ENCODE results near the gene TLX3.
"Not testable (repeated sequence)": the region's sequence is repeated elsewhere in the genome, so short reads cannot be mapped to it uniquely, and the experiment has no call there.

Gene TLX3

DNA sequence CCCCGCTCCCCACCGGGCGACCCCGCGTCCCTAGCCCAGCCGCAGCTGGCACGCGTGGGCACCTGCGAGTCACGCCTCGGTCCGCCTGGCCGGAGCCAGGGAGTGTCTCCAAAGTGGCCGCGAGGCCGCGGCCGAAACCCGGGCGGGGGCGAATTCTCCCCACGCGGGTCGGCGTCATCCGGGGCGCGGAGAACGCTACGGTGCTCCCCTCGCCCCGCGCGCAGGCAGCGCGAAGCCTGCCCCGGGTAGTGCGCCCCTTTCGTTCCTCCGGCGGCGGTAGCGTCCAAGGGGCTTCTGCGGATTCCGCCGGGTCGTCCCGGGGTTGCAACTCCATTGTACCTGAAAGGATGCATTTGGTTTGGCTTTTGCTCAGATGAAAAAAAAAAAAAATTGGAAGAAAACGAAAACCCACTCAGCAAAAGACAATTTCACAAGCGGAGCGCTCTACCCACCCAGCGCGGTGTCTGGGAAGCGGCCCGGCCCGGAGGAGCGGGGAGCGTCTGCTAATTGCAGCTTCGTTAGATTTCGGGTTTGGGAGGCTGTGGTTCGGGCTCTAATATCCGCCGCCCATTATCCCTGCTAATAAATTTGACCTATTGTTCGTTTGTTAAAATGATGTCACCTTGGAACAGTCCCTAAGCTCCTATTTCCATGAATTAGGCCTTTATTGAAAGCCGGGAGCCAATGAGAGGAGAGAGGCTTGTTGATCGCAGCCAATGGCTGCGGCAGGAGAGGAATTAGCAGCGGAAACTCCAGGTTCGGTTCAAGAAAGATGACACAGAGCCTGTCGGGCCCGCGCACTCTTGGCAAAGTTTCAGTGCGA, at the start of gene TLX3:
Gene TLX3, plus strand, starts transcription at position 796 of the 823 bp plus-strand sequence. CDS start 118 bp downstream, outside the sequence.
- no peak for DNase-seq

DNA sequence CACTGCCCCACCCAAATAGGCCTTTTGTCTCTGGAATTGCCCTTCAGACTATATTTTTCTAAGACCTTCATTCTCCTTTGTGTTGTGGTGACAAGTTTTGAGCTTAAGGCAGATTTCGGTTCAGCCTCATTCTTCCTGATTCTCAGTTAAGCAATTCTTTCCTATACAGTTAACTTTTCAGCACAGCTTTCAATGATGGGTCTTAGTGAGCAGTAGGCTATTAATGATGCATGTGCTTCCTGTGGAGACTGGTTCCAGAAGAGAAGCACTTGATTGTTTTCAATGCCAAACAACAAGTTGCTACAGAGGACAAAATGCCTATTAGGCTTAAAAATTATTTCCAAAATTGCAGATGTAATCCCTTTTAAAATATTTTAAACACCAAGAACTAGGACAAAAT, 47.7 kb upstream of the TLX3 start:
- DNase-seq: no peak

DNA sequence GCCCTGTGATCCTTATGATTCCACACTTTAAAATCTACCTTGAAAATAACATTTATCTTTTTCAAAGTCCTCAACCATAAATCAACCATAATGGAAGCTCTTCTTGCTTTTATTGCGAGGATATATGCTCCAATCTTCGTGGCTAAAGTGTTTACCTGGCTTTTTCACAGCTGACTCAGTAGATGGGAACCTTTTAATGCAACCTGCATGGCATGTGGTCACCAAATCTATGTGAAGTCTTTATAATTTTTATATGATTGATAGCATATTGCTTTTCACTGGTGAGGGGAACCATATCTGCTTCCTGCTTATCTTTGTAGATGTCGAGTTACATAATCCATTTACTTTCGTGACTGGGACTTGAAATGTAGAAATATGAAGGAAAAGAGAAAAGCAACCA, 47.1 kb upstream of the TLX3 start:
- DNase-seq: no peak

DNA sequence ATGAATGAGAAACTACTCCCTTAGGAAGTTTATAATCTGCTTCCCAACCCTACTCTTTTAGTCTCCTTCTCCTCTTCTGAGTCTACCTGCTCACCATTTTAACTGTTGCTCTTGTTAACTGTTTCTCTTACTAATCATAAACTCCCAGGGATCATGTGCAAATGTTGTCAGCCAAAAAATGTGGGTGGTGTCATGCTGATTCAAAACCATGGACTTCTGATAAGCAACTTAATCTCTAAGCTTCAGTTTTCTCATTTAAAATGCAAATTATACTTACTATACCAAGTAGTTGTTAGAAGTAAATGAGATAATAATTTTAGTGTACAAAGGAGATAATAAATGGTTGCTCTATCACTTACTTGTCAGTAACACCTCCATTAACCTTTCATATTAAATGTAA, 45.9 kb upstream of the TLX3 start:
- no peak for DNase-seq

DNA sequence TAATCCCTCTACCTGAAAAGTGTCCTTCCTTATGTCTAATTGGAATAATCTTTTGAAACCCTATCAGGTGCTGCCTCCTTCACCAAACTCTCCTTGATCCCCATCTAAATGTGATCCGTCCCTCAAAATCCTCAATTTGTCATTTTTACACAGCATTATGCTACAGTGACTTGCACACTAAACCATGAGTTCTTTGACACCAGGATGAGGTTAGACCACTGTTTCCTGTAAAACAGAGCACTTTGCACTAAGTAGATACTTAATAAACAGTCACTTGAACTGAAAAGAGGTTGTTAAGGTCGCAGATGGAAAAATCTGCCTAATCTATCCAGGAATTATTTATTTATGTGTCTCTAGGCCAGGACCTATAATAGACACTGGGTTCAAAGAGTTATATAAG, 44.2 kb upstream of the TLX3 start:
- no peak for DNase-seq

DNA sequence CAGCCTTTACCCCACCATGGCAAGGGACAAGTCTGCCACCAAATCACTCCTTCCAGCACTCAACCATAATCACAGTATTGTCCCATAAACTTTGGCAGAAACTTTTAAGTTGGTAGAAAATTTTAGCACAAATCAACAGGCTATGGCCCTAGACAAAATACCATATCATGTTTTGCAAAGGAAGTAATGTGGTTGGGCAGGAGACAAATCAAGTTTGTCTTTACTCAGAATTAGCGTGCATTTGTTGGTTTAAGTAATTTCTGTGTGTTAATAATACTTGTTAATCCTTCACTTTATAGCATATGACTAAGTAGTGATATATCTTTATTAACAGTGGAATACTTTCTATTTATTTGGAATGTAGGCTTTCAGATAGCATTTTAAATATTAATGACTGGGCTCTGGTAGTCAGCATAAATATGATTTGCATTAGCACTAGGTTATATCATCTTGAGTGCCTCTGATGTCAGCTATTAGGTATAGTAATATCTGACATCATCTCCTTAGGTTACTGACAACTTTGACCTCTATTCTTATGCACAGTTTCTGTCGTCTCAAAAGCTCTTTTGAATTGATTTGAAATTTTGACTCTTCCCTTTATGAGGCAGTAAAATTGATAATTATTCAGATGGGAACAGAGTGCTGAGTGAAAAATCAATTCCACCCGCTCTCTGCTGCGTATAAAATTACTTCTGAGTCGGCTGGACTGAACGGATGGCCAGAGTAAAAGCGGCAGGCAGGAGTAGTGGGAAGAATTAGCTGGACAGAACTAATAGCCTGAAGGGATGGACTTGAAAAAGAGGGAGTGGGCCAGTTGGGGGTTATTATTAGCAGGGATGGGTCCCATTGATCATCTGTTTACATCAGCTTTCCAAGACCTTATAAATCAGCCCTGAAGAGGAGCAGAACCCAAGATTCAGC, 40.1 kb upstream of the TLX3 start:
- DNase-seq: no peak

DNA sequence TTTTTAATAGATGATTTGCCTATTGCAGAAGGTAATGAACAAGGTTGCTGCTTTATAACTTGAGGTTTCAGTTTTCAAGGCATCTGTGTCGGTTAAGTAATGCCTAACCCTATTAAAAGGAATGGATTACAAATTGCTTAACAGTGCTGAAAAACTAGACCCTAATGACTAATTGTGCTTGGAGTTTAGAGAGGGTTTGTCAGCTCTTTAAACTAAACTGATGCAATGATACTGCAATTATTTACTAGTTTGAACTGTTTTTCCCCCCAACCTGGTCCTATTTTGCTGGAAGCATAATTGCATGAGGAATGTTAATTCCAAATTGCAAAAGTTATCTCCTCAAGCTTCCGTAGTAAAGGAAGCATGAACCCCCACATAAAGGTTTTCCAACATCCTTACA, 39.3 kb upstream of the TLX3 start:
- no peak for DNase-seq

DNA sequence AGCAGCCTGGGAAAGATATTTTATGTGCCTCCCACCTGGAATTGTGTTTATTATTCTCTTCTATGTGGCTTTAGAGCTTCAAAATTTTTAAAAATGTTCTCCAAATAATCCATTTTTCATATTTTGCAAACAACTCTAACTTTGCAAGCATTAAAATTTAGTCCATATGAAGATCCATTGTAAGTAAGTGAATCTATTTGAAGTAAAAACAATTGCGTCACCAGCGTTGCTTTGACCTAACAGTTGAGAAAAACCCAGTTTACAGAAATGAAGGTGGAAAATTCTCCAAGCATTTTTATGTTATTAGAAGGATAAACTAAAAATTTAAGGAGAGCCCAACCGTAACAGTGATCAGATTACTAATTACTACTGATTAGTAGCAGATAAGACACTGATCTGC, 38.9 kb upstream of the TLX3 start:
- no peak for DNase-seq

DNA sequence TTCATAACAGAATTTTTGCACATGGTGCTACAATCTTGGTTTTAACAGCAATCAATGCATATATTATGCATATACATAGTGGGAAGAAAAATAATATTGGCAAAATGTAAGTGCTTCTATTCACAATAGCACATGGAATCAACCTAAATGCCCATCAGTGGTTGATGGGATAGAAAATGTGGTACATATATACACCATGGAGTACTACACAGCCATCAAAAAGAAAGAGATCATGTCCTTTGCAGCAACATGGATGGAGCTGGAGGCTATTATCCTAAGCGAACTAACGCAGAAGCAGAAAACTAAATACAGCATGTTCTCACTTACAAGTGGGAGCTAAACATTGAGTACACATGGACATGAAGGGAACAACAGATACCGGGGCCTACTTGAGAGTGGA, 37.2 kb upstream of the TLX3 start:
- no peak for DNase-seq

DNA sequence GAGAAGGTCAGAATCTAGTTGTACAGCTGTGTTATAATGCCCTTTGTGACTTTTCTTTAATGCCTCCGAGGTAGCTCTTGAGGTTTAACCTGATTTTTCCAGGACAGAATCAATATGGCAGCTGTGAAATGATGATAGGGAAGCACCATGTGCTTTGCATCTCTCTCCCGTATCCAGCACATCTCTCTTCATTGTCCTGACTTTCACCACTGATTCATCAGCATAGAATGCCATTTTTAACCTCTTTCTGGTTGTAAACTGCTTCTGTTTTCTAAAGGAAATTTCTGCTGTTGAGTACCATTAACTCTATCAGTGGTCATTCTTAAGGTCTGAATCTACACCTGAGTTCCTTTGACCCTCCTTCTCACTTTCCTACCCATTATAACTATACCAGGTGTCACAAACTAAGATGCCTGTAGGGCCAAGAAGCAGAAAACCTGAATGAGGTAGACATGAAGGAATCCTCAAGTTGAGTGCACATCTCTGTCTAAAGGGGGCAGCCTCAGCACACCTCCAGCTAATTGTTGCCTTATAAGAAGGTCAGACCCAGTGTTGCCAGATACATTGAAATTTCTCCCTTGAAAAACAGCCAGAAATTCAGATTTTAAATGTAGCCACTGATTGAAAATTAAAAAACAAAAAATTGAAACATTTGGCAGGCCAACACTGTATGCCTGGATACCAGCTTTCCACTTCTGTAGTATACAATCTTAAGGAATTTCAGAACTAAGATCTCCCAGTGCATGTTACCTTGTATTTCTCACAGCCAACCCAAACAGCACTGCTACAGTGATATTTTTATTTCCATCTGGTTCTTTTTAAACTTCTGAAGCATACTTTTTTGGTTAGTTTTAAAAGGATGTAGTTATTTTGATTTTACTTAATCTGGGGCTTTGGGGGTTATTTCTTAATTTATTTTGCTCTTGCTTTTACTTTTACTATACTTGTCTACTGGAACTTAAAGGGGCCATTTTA, 35.8 kb upstream of the TLX3 start:
- no peak for DNase-seq

DNA sequence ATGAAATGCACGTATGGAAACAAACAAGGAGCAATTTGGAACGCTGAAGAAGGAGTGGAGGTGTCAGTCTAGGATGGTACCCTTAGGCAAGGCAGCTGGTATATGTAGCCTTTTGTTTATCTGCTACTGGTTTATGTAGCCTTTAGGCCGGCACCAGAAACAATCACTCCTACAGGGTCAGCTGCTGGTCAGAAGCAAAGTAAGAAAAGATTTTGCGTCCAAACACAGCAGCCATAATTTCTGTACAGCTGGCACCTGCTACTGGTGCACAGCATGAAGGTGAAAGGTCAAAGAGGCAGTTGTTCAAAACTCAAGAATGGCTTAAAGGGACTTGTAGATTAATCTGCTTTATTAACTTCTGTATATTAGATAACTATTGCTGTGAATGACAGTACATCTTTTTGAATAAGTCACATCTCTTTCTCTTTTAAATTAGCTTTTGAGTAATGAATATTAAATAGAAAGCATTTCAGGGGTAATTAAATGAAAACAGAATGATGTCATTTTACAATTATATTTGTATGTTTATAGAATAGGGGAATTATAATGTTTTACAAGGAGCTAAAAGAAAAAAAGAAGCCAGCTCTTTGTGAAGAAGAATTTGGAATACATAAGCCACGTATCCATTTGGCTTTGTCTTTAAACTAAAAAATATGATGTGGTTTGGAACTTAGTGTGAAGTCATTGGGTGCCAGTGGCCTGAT, 33.1 kb upstream of the TLX3 start:
- no peak for DNase-seq

DNA sequence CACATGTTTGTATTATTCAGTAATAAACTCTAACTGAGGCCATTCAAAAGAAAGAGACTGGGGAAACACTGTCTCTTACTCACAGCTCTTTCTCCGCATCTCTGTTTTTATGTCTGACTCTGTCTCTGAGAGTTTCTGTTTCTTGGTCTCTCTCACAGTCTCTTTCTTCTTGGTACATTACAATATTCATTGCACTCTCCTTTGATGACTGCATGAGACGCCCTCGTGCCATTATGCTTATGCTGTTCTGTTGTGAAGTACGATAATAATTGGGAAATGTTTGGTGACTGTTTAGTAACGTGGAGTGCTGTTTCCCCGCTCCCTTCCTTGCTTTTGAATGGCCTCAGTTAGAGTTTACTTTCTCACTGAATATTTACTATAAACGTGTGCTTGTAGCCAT, 25.3 kb upstream of the TLX3 start:
- DNase-seq: no peak

DNA sequence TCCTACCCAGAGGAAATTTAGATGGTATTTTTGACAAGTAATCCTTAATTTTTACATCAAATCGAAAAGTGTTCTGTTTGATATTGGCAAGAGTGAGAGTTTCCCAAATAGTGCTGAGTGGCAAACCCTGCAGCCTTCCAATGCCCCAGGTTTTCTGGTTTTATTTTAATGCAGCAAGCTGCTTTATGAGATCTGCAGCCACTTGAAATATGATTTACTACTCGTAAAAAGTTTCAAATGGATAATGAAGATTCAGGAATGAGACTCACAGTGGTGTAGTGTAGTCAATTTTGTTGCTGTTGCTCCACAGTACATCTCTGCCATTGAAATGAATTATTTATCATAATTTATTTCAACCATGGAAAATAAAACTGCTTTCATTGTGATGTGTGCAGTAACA, 23.6 kb upstream of the TLX3 start:
- no peak for DNase-seq

DNA sequence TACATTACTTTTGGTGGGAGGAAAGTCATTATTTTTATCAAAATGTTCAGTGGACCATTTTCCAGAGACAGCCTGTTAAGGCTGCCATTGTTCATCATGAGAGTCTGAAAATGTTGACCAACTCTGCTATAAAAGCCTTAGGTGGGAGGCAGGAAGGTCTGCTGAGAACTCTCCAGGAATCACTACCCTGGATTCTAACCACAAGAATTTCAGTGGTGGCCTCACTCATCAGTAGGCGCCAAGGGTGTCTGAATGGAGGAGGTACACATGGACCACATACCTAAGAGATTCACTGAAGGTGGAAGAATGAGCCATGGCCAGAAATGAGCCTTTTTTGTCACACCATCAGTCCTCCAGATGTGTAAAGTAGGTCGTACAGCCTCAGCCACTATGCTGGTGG, 21.0 kb upstream of the TLX3 start:
- no peak for DNase-seq

DNA sequence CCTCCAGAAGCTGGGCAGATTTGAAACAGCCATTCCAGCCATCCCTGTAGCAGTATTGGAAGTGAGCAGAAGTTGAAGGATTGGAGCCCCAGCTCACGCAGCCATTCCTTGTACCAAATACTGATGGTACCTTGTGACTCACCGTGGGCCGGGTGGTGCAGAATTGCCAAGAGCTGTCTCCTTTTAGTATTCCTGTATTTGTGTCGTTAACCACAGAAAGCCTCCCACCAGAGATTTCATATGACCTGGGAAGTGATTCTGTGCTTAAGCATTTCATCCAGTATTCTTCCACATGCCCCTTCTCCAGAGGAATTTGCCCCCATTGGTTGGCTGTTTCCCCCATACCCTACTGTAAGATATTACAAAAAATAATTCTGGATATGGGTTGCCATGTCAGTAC, 17.7 kb upstream of the TLX3 start:
- no peak for DNase-seq

DNA sequence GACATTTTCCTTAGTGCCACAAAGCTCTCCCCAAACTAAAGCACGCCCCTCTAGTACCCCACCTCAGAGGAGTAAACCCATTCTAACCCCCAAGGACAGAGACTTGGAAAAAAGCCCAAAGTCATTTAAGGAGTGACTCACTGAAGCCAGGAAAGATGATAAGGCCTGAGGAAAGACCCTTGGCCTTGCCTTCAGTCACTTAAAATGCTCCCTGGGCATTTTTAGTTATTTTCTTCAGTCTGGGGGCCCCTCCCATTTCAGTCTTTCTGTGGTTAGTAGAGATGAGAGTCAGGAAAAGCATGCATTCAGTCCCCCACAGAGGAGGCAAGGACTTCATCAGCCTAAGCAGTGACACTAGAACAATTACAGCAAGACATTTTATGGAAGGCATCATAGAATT, 13.7 kb upstream of the TLX3 start:
- no peak for DNase-seq

DNA sequence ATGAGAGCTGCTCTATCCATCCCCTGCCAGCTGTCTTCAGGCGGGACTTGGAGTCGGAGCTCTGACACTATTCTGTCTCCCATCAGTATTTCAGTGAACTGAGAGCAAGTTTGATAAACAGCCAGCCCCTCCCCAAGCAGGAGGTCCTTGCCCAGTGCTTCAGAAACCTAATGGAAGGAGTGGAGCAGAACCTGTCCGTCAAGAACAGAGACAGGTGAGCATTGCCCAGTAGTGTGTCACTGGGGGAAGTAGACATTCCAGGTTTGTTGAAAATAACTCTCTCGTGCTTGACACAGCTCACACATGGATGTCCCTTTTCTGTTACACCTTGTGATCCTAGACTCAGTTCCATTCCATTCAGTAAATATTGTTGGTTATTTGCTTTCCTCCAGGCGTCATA, 13.2 kb upstream of the TLX3 start:
- no peak for DNase-seq

DNA sequence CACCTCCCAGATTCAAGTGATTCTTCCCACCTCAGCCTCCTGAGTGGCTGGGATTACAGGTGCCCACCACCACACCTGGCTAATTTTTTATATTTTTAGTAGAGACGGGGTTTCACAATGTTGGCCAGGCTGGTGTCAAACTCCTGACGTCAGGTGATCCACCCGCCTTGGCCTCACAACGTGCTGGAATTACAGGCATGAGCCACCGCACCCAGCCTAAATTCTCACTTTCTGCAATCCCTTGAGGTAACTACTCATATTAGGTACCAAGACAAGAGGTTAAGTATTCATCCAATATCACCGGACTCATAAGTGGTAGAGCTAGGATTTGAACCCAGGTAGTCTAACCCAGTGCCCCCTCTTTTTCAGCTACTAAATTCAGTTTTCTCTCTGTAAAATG, 11.1 kb upstream of the TLX3 start:
- not testable (repeated sequence) for DNase-seq

DNA sequence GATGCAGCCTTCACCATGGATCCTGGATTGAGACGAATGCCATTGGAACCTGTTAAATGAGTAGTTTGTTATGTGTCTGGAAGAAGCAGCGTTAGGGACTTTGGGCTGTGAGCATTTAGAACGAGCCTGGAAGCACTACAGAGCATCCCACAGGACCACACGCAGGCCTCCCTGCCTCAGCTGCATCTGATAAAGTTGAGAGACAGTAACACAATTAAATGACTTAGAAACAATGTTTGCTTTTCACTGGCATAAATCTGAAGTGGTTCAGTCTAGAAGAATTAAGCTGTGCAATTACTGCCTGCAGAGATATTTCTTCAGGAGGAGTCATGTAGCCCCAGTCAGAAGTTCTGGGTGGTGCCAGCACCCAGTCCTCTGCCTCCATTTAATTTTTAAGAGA, 9.8 kb upstream of the TLX3 start:
- DNase-seq: no peak

DNA sequence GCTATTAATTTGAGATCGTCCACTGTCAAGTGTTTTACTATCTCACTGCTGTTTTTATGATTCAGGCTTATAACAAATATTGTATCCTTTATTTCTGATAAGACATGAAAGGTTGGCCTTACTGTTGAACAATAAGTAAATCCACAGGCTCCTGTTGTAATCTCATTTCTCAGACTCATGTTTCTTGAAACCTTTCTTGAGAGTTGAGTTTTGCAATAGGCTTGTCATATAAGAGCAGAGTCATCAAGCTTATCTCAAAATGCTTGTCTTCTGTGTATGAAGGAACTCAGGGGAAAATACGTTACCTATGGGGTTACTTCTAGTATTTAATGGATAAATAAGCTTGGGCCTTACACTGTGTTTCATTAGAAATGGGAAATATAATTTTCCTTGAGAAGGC, 9.2 kb upstream of the TLX3 start:
- no peak for DNase-seq

DNA sequence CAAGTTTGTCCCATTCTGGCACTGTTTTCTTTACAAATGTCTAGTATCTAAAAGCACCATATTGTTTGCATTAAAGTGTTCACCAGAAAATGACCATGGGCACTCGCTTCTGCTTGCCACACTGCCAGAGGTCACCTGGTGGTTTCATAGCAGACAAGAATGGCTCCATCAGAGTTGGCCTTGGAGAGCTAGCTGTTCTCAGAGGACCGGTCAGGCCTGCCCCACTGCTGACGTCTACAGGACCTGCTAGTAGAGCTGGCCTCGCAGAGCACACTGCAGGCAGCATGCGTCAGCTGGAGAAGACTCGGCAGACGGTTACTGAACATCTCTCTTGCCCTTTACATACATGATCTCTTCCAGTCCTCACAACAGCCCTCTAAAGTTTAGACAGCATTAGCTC, 8.7 kb upstream of the TLX3 start:
- DNase-seq: no peak

DNA sequence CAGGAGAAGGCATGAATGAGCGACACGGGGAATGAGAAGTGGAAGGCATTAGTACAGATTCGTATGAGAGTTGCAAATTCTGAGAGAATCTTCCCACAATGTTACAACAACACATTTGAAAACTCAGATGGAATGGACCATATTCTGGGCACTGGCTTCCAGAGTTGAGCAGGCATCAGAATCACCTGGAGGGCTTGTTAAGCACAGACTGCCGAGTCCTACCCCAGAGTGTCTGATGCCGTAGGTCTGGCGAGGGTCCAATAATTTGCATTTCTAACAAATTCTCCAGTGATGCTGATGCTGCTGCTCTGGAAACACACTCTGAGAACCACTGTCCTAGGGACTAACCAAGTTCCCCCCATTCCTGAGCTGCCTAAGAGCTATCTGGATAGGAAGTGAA, 2.9 kb upstream of the TLX3 start:
- DNase-seq: no peak
